Activated naive CD8-positive, alpha-beta T cell (primary cell): ENCODE measurements around the gene MTHFD2.
"Not testable (repeated sequence)": the region's sequence is repeated elsewhere in the genome, so short reads cannot be mapped to it uniquely, and the experiment has no call there.

Experiments used
- H3K27ac Mint-ChIP-seq: one replicate; pipeline ENCODE4 v1.8.0; 2021; ENCODE audit warnings: mixed read lengths
- H3K27me3 Mint-ChIP-seq: one replicate; pipeline ENCODE4 v1.8.0; 2021; ENCODE audit warnings: mixed read lengths
- H3K36me3 Mint-ChIP-seq: one replicate; pipeline ENCODE4 v1.8.0; 2021; ENCODE audit warnings: mixed read lengths
- H3K4me1 Mint-ChIP-seq: one replicate; pipeline ENCODE4 v1.8.0; 2021; ENCODE audit warnings: low read depth, mixed read lengths
- H3K4me3 Mint-ChIP-seq: one replicate; pipeline ENCODE4 v1.8.0; 2021; ENCODE audit warnings: mild to moderate bottlenecking, mixed read lengths
- H3K9me3 Mint-ChIP-seq: one replicate; pipeline ENCODE4 v1.8.0; 2021; ENCODE audit warnings: low read depth, mixed read lengths

Gene MTHFD2

DNA sequence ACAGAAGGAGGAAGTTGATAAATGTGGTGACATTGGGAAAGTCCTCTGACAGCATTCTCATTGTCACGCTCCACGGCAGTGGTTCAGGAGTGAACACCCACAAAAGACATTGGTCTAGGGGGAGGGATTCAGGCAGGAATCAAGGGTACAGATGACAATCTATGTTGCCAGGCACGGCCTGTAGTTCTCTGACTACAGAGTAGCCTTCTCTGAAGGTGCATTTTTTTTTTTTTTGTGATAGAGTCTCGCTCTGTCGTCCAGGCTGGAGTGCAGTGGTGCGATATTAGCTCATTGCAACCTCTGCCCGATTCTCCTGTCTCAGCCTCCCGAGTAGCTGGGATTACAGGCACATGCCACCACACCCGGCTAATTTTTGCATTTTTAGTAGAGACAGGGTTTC, 12.4 kb upstream of the MTHFD2 start:
- H3K27me3 Mint-ChIP-seq, result no peaks in the 10 kb centered on the region
- no peaks in the 10 kb centered on the region for H3K36me3 Mint-ChIP-seq
- no peaks in the 10 kb centered on the region for H3K9me3 Mint-ChIP-seq
- H3K4me1 Mint-ChIP-seq, result peaks cover 5% of the 10 kb centered on the region
- H3K4me3 Mint-ChIP-seq, result no peak overlapping the region
- no peak overlapping the region for H3K27ac Mint-ChIP-seq

DNA sequence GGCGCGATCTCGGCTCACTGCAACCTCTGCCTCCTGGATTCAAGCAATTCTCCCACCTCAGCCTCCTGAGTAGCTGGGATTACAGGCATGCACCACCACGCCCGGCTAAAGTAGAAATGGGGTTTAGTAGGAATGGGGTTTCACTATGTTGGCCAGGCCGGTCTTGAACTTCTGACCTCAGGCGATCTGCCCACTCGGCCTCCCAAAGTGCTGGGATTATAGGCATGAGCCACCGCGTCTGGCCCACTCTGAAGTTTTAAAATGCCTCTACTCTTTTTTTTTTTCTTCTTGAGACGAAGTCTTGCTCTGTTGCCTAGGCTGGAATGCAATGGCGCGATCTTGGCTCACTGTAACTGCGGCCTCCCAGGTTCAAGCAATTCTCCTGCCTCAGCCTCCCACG, 11.7 kb upstream of the MTHFD2 start:
- H3K36me3 Mint-ChIP-seq, H3K27me3 Mint-ChIP-seq, H3K27ac Mint-ChIP-seq, H3K4me3 Mint-ChIP-seq, H3K4me1 Mint-ChIP-seq, H3K9me3 Mint-ChIP-seq: not testable (repeated sequence)

GRCh38 chr2:74188018-74188601, 10.3 kb upstream of the MTHFD2 start:
- Mint-ChIP-seq H3K27ac (no peak overlapping the region), H3K27me3 (no peaks in the 10 kb centered on the region), H3K9me3 (no peaks in the 10 kb centered on the region), H3K36me3 (no peaks in the 10 kb centered on the region), H3K4me1 (peaks cover 5% of the 10 kb centered on the region), H3K4me3 (no peak overlapping the region)

DNA sequence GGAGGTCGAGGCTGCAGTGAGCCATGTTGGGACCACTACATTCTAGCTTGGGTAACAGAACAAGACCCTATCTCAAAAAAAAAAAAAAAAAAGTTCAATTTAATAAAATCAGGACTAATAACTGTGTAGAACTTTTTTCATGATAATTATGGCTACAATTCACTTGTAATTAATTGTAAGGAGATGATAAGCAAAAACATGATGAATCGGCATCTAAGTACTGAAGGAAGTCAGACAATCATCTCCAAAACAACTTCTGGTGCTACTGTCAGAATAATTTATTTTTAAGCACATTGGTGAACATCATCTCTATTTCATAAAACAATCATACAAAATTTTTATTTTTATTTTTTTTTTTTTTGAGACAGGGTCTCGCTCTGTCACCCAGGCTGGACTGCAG, 9.7 kb upstream of the MTHFD2 start:
- H3K27ac Mint-ChIP-seq, result no peak overlapping the region
- H3K4me1 Mint-ChIP-seq, result peaks cover 5% of the 10 kb centered on the region
- H3K27me3 Mint-ChIP-seq, result no peaks in the 10 kb centered on the region
- H3K4me3 Mint-ChIP-seq, result no peak overlapping the region
- no peaks in the 10 kb centered on the region for H3K9me3 Mint-ChIP-seq
- H3K36me3 Mint-ChIP-seq, result no peaks in the 10 kb centered on the region

DNA sequence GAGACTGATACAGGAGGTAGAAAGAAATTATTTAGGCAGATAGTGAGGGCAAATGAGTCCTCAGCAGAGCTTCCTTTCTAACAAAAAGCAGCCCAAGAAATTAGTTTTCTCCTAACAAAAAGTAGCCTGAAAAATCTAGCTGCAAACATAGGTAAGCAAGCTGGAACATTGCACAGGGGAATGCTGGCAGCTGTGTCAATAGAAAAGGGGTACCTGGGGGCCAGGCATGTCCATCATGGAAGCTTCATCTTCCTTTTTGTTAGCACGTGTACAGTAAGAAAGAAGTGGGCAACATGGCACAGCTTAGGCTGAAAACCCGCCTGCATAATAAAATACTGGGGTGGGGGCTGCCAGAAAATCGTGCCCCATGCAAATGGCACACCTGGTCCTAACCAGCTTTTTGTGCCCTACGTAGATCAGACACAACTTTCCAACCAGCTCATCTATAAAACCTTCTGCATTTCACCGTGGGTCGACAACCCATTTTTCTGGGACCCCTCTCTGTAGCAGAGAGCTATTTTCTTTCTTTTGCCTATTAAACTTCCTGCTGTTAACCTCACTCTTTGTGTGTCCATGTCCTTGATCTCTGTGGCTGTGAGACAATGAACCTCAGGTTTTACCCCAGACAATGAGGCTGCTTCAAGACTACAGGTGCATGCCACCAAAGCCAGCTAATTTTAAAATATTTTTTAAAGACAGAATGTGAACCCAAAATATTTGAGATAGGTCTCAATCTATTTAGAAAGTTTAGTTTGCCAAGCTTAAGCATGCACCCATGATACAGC, 6.6 kb upstream of the MTHFD2 start:
- Mint-ChIP-seq H3K27ac (no peak overlapping the region), H3K9me3 (no peaks in the 10 kb centered on the region), H3K4me1 (no peaks in the 10 kb centered on the region), H3K27me3 (no peaks in the 10 kb centered on the region), H3K36me3 (no peaks in the 10 kb centered on the region), H3K4me3 (no peak overlapping the region)

DNA sequence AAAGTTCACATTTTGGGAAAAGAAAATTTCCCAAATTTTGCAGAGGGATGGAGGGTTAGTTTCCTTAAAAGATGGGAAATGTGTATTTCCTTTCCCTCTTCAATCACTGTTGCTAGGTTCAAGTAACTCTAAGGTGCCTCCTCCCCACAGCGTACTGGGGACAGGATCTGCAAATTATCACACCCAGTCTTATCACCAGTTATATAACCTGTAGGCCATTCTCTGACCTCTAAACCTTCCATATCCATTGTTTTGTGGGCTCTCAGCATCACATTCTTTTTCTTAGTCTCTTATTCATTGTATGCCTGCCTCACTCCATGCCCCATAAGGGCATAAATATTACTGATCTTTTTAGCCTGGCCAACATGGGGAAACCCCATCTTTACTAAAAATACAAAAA, 3.6 kb upstream of the MTHFD2 start:
- H3K36me3 Mint-ChIP-seq, result peaks cover 5% of the 10 kb centered on the region
- peaks cover 9% of the 10 kb centered on the region for H3K4me1 Mint-ChIP-seq
- no peaks in the 10 kb centered on the region for H3K27me3 Mint-ChIP-seq
- no peaks in the 10 kb centered on the region for H3K9me3 Mint-ChIP-seq
- no peak overlapping the region for H3K4me3 Mint-ChIP-seq
- no peak overlapping the region for H3K27ac Mint-ChIP-seq

GRCh38 chr2:74197049-74197448, 1.4 kb upstream of the MTHFD2 start:
- no peaks in the 10 kb centered on the region for H3K27me3 Mint-ChIP-seq
- no peak overlapping the region for H3K4me3 Mint-ChIP-seq
- H3K36me3 Mint-ChIP-seq, result peaks cover 7% of the 10 kb centered on the region
- H3K9me3 Mint-ChIP-seq, result no peaks in the 10 kb centered on the region
- H3K27ac Mint-ChIP-seq, result no peak overlapping the region
- H3K4me1 Mint-ChIP-seq, result peaks cover 25% of the 10 kb centered on the region

GRCh38 chr2:74198023-74198460, 373 bp upstream of the MTHFD2 start:
- H3K9me3 Mint-ChIP-seq, result no peaks in the 10 kb centered on the region
- H3K4me3 Mint-ChIP-seq, result peak overlapping the region; percentile 99
- peak overlapping the region; percentile 100 for H3K27ac Mint-ChIP-seq
- no peaks in the 10 kb centered on the region for H3K27me3 Mint-ChIP-seq
- H3K4me1 Mint-ChIP-seq, result peaks cover 25% of the 10 kb centered on the region
- H3K36me3 Mint-ChIP-seq, result peaks cover 7% of the 10 kb centered on the region

GRCh38 chr2:74199275-74199701, 873 bp downstream of the MTHFD2 start:
- Mint-ChIP-seq H3K27ac (peak overlapping the region; percentile 100), H3K27me3 (no peaks in the 10 kb centered on the region), H3K4me3 (peak overlapping the region; percentile 99), H3K4me1 (peaks cover 34% of the 10 kb centered on the region), H3K36me3 (peaks cover 10% of the 10 kb centered on the region), H3K9me3 (no peaks in the 10 kb centered on the region)

- peaks cover 39% of the 10 kb centered on the region for H3K4me1 Mint-ChIP-seq
- H3K4me3 Mint-ChIP-seq, result peak overlapping the region; percentile 99
- no peaks in the 10 kb centered on the region for H3K9me3 Mint-ChIP-seq
- no peaks in the 10 kb centered on the region for H3K27me3 Mint-ChIP-seq
- peak overlapping the region; percentile 100 for H3K27ac Mint-ChIP-seq
- H3K36me3 Mint-ChIP-seq, result peaks cover 12% of the 10 kb centered on the region
Measured at GRCh38 chr2:74199871-74200305, 1.5 kb downstream of the MTHFD2 start.

DNA sequence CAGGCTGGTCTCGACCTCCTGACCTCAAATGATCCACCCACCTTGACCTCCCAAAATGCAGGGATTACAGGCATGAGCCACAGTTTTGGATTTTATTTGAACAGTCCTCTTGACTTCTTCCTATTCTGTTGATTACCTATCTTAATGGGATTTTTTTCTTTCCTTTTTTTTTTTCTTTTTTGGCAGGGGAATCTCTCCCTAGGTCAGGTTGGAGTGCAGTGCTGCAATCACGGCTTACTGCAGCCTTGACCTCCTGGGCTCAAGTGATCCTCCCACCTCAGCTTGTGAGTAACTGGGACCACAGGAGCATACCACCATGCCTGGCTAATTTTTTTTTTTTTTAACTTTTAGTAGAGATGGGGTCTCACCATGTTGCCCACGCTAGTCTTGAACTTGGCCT, 2.8 kb downstream of the MTHFD2 start:
- peaks cover 20% of the 10 kb centered on the region for H3K36me3 Mint-ChIP-seq
- peaks cover 52% of the 10 kb centered on the region for H3K4me1 Mint-ChIP-seq
- no peaks in the 10 kb centered on the region for H3K9me3 Mint-ChIP-seq
- no peaks in the 10 kb centered on the region for H3K27me3 Mint-ChIP-seq
- peak overlapping the region; percentile 99 for H3K4me3 Mint-ChIP-seq
- no peak overlapping the region for H3K27ac Mint-ChIP-seq

DNA sequence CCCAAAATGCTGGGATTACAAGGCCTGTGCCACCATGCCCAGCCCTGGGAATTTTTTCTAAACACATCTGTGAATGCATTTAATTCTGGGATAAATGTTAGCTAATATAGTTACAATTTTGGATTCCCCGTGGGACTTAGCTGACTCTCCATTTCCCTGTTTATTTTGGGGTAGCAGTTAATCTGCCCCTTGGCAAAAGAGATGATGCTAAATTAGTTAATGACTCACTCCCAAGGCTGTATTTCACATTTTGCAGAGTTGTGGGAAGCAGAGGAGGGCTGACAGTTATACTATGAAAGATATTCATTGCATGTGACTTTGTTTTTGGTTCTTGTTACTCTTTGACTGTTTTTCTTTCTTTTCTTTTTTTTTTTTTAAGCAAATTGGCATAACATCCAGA, 3.2 kb downstream of the MTHFD2 start:
- H3K9me3 Mint-ChIP-seq, result no peaks in the 10 kb centered on the region
- H3K4me3 Mint-ChIP-seq, result peak overlapping the region; percentile 99
- peaks cover 56% of the 10 kb centered on the region for H3K4me1 Mint-ChIP-seq
- no peaks in the 10 kb centered on the region for H3K27me3 Mint-ChIP-seq
- H3K27ac Mint-ChIP-seq, result peak overlapping the region; percentile 50
- peaks cover 23% of the 10 kb centered on the region for H3K36me3 Mint-ChIP-seq

DNA sequence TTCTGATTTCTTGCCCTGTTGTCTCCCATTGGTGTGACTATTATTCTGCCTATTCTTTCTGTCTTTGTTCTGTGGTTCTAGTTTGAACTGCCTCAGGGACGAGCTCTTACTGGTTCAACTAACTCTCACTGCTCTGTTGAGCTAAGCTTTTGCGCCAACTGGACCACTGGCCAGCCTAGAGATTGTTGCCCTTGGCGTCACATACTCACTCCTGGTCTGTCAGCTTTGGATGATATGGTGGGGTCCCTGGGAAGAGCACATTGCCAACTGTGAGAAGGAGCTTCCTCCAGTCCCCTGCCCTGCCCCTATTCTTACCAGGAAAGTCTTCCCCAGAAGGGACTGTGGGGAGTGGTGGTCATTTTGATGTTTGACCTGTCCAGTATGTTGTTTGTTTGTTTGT, 6.0 kb downstream of the MTHFD2 start:
- peak overlapping the region; percentile 93 for H3K27ac Mint-ChIP-seq
- H3K9me3 Mint-ChIP-seq, result no peaks in the 10 kb centered on the region
- peak overlapping the region; percentile 74 for H3K4me3 Mint-ChIP-seq
- peaks cover 53% of the 10 kb centered on the region for H3K4me1 Mint-ChIP-seq
- peaks cover 20% of the 10 kb centered on the region for H3K36me3 Mint-ChIP-seq
- no peaks in the 10 kb centered on the region for H3K27me3 Mint-ChIP-seq

- Mint-ChIP-seq H3K9me3 (no peaks in the 10 kb centered on the region), H3K4me3 (peak overlapping the region; percentile 74), H3K27me3 (no peaks in the 10 kb centered on the region), H3K36me3 (peaks cover 19% of the 10 kb centered on the region), H3K27ac (peak overlapping the region; percentile 93), H3K4me1 (peaks cover 54% of the 10 kb centered on the region)
Measured at GRCh38 chr2:74205113-74205512, 6.7 kb downstream of the MTHFD2 start.

DNA sequence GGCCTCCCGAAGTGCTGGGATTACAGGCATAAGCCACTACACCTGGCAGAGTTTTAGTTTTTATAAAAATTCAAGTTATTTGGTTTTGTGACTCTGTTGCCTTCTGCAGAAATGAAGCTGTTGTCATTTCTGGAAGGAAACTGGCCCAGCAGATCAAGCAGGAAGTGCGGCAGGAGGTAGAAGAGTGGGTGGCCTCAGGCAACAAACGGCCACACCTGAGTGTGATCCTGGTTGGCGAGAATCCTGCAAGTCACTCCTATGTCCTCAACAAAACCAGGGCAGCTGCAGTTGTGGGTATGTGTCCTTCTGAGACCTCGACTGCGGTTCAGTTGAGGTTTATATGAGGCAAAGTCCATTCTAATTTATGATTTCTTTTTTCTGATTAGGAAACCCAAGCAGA, 7.2 kb downstream of the MTHFD2 start:
- peak overlapping the region; percentile 74 for H3K4me3 Mint-ChIP-seq
- H3K9me3 Mint-ChIP-seq, result no peaks in the 10 kb centered on the region
- no peaks in the 10 kb centered on the region for H3K27me3 Mint-ChIP-seq
- H3K27ac Mint-ChIP-seq, result peak overlapping the region; percentile 93
- peaks cover 50% of the 10 kb centered on the region for H3K4me1 Mint-ChIP-seq
- peaks cover 19% of the 10 kb centered on the region for H3K36me3 Mint-ChIP-seq
